ENCODE measurements around the gene TMOD3.

GRCh38 chr15:51952805-51953204 is 123.4 kb downstream of the TMOD3 start:
- no peak for TF ChIP-seq CTCF (conservative IDR thresholded peaks at IDR 0.05 in 1 of 2, IDR thresholded peaks at IDR 0.05 in 1 of 2; ENCODE audit: extremely low read depth in 1 of 2, insufficient read depth in 1 of 2, low read depth in 1 of 2, low read length in 2 of 2)
- no peak for TF ChIP-seq EZH2 (IDR thresholded peaks at IDR 0.05; ENCODE audit: borderline replicate concordance, low read length)

Measured in mammary epithelial cell (primary cell).